ENCODE data around the gene CSTF3.

GRCh38 chr11:33135768-33136443 is 25.4 kb downstream of the CSTF3 start:
- TF ChIP-seq, protein P1, sequence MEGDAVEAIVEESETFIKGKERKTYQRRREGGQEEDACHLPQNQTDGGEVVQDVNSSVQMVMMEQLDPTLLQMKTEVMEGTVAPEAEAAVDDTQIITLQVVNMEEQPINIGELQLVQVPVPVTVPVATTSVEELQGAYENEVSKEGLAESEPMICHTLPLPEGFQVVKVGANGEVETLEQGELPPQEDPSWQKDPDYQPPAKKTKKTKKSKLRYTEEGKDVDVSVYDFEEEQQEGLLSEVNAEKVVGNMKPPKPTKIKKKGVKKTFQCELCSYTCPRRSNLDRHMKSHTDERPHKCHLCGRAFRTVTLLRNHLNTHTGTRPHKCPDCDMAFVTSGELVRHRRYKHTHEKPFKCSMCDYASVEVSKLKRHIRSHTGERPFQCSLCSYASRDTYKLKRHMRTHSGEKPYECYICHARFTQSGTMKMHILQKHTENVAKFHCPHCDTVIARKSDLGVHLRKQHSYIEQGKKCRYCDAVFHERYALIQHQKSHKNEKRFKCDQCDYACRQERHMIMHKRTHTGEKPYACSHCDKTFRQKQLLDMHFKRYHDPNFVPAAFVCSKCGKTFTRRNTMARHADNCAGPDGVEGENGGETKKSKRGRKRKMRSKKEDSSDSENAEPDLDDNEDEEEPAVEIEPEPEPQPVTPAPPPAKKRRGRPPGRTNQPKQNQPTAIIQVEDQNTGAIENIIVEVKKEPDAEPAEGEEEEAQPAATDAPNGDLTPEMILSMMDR (conservative IDR thresholded peaks at IDR 0.05; ENCODE audit: low read depth, low read length), result no peak
- no peak for TF ChIP-seq BHLHE40 (IDR thresholded peaks at IDR 0.05; ENCODE audit: low read depth, low read length)
- no peak for TF ChIP-seq SMC3 (IDR thresholded peaks at IDR 0.05; ENCODE audit: low read depth, low read length)
- TF ChIP-seq POLR2A (IDR thresholded peaks at IDR 0.05; ENCODE audit: low read depth, low read length), result no peak
- no peak for TF ChIP-seq MXI1 (IDR thresholded peaks at IDR 0.05; ENCODE audit: borderline replicate concordance, low read depth, low read length)
- no peak for TF ChIP-seq FOS (IDR thresholded peaks at IDR 0.05; ENCODE audit: low read depth, low read length)
- TF ChIP-seq RCOR1 (IDR thresholded peaks at IDR 0.05; ENCODE audit: insufficient replicate concordance, low read length), result no peak
